SK-N-SH (cell line): ENCODE data around the gene C14orf180. TPM values are rescaled to one million over a fixed set of nuclear protein-coding genes. Genes with fewer than 3 reads are reported as not detected.
A peak's percentile ranks its signal among the peaks of the same experiment; 100 is the strongest.

Experiments
- CTCF ChIA-PET: fragments of 300-600, 350-600 bp; formaldehyde crosslinking; extraction: SDS; loops from one replicate; lab custom pipeline; 2021; lab: Yijun Ruan, JAX
- POLR2A ChIA-PET: fragments of 350-600 bp; sonication (Branson Sonifier 250); formaldehyde crosslinking; extraction: SDS; loops from one replicate; lab custom pipeline; 2020; ENCODE audit warnings: antibody characterized with exemption, inconsistent platforms; lab: Yijun Ruan, JAX
- DNase-seq: peaks from one replicate; pipeline ENCODE4 v3.0.0; 2012
- H2AFZ ChIP-seq: fragments of 200-600 bp; sonication (generic); 2 replicates; pipeline ENCODE4 v1.8.1; 2016; ENCODE audit warnings: antibody characterized with exemption, mild to moderate bottlenecking, low read depth
- H3F3A ChIP-seq: fragments of 200-600 bp; sonication (generic); replicated peaks from 2 replicates; pipeline ENCODE3; 2016; ENCODE audit warnings: antibody characterized with exemption, mild to moderate bottlenecking; ENCODE audit not compliant: insufficient read depth
- H3K27ac ChIP-seq, 2 experiments: fragments of 200-500 bp in 1 of 2; fragments of 200-600 bp in 1 of 2; sonication (Bioruptor generic) in 1 of 2; sonication (generic), shearing (Covaris generic) in 1 of 2; 2 replicates each; pipeline versions ENCODE4 v1.5.1 to v1.6.1; 2014 to 2016; ENCODE audit warnings: low read depth in 2 of 2, inconsistent platforms in 1 of 2, low read length in 1 of 2, mild to moderate bottlenecking in 1 of 2, mixed read lengths in 1 of 2
- H3K27me3 ChIP-seq: fragments of 200-600 bp; sonication (generic), shearing (Covaris generic); 2 replicates; pipeline ENCODE4 v1.6.1; 2016; ENCODE audit warnings: mixed run types; ENCODE audit not compliant: insufficient read depth
- H3K36me3 ChIP-seq, 2 experiments: fragments of 200-500 bp in 1 of 2; fragments of 200-600 bp in 1 of 2; sonication (Bioruptor generic) in 1 of 2; sonication (generic) in 1 of 2; replicated peaks in 1 of 2; 2 replicates each; pipeline versions ENCODE3 to v1.5.1; 2014 to 2016; ENCODE audit warnings: low read length in 1 of 2, mild to moderate bottlenecking in 1 of 2; ENCODE audit not compliant: insufficient read depth in 2 of 2, control insufficient read depth in 1 of 2
- H3K4me1 ChIP-seq, 2 experiments: fragments of 200-500 bp in 1 of 2; fragments of 200-600 bp in 1 of 2; sonication (Bioruptor generic) in 1 of 2; sonication (generic), shearing (Covaris generic) in 1 of 2; 2 replicates each; pipeline versions ENCODE4 v1.5.1 to v1.6.1; 2014 to 2016; ENCODE audit warnings: low read depth in 1 of 2, low read length in 1 of 2, mixed run types in 1 of 2; ENCODE audit not compliant: insufficient read depth in 2 of 2, control insufficient read depth in 1 of 2
- H3K4me2 ChIP-seq: fragments of 200-600 bp; sonication (generic), shearing (Covaris generic); 2 replicates; pipeline ENCODE4 v1.6.1; 2017; ENCODE audit warnings: mixed run types
- H3K4me3 ChIP-seq, 2 experiments: fragments of 200-500 bp in 1 of 2; fragments of 200-600 bp in 1 of 2; sonication (Bioruptor generic) in 1 of 2; sonication (generic), shearing (Covaris generic) in 1 of 2; 2 replicates each; pipeline versions ENCODE4 v1.5.1 to v1.8.1; 2014 to 2016; ENCODE audit warnings: low read depth in 2 of 2, inconsistent platforms in 1 of 2, low read length in 1 of 2, mild to moderate bottlenecking in 1 of 2, mixed read lengths in 1 of 2, moderate library complexity in 1 of 2
- H3K79me2 ChIP-seq: fragments of 200-600 bp; sonication (generic); 2 replicates; pipeline ENCODE4 v1.8.1; 2017; ENCODE audit warnings: mild to moderate bottlenecking; ENCODE audit not compliant: insufficient read depth
- H3K9ac ChIP-seq: fragments of 200-600 bp; sonication (generic); 2 replicates; pipeline ENCODE4 v1.6.1; 2017; ENCODE audit warnings: mixed run types
- H3K9me2 ChIP-seq: fragments of 200-600 bp; sonication (generic); 2 replicates; pipeline ENCODE4 v1.6.1; 2017; ENCODE audit warnings: mixed run types
- H3K9me3 ChIP-seq: fragments of 200-600 bp; sonication (generic); 2 replicates; pipeline ENCODE4 v1.6.1; 2017; ENCODE audit warnings: mixed run types, mild to moderate bottlenecking, moderate library complexity
- H4K20me1 ChIP-seq: fragments of 200-600 bp; sonication (generic); 2 replicates; pipeline ENCODE4 v1.6.1; 2017; ENCODE audit warnings: mild to moderate bottlenecking, mixed run types; ENCODE audit not compliant: insufficient read depth
- CHD2 ChIP-seq: fragments of 150-350 bp; IDR thresholded peaks from 2 replicates; pipeline ENCODE4 v1.6.1; 2018; ENCODE audit warnings: low read length; ENCODE audit not compliant: partially characterized antibody
- ELF1 ChIP-seq: IDR thresholded peaks from 2 replicates; pipeline ENCODE4 v1.4.0; 2012
- FOXM1 ChIP-seq: IDR thresholded peaks from 2 replicates; pipeline ENCODE4 v1.4.0; 2012; ENCODE audit warnings: low read depth, mild to moderate bottlenecking
- GATA2 ChIP-seq: sonication (generic); formaldehyde crosslinking; IDR thresholded peaks from 2 replicates; pipeline ENCODE4 v1.5.0; 2020; ENCODE audit warnings: mild to moderate bottlenecking, missing genetic modification reagents
- JUND ChIP-seq: IDR thresholded peaks from 2 replicates; pipeline ENCODE4 v1.4.0; 2012
- RCOR1 ChIP-seq: fragments of 150-350 bp; IDR thresholded peaks from 2 replicates; pipeline ENCODE4 v1.6.1; 2017; ENCODE audit warnings: antibody characterized with exemption, low read length
- RXRA ChIP-seq: IDR thresholded peaks from 2 replicates; pipeline ENCODE4 v1.4.0; 2012; ENCODE audit warnings: low read depth, mild to moderate bottlenecking, borderline replicate concordance
- SMC3 ChIP-seq: IDR thresholded peaks from 2 replicates; pipeline ENCODE4 v1.6.1; 2012; ENCODE audit warnings: low read depth, low read length, improper control_type of control experiment
- TAF1 ChIP-seq: IDR thresholded peaks from 2 replicates; pipeline ENCODE4 v1.6.1; 2012; ENCODE audit warnings: low read depth, mild to moderate bottlenecking, low read length, moderate library complexity, borderline replicate concordance
- TEAD4 ChIP-seq: IDR thresholded peaks from 2 replicates; pipeline ENCODE4 v1.4.0; 2012; ENCODE audit warnings: mild to moderate bottlenecking, borderline replicate concordance; ENCODE audit not compliant: insufficient read depth
- YY1 ChIP-seq: IDR thresholded peaks from 2 replicates; pipeline ENCODE4 v1.4.0; 2012; ENCODE audit warnings: low read depth, mild to moderate bottlenecking
- WGBS: methylation state at CpG from one replicate; pipeline ENCODE4 v1.1.6; 2017; ENCODE audit warnings: low lambda C conversion rate; 5-methylcytosine and 5-hydroxymethylcytosine counted together
- polyA plus RNA-seq, 3 experiments: library from polyadenylated mRNA; depleted of rRNA; stranded (reverse); fragments of >200 nt; gene quantifications; 2 replicates each; pipeline ENCODE4 v1.2.3, GENCODE V29; 2012
- TF ChIP-seq, protein P1 (sequence below): IDR thresholded peaks from 2 replicates; pipeline ENCODE4 v1.4.0; 2012; ENCODE audit warnings: low read depth, borderline replicate concordance
- TF ChIP-seq, protein P2 (sequence below): IDR thresholded peaks from 2 replicates; pipeline ENCODE4 v1.4.0; 2012; ENCODE audit warnings: low read depth, borderline replicate concordance
- TF ChIP-seq, protein P3 (sequence below): IDR thresholded peaks from 2 replicates; pipeline ENCODE4; 2012
- TF ChIP-seq, protein P4 (sequence below): IDR thresholded peaks from 2 replicates; pipeline ENCODE4 v1.4.0; 2012; ENCODE audit warnings: low read depth
- TF ChIP-seq, protein P5 (sequence below): fragments of 150-350 bp; IDR thresholded peaks from 2 replicates; pipeline ENCODE4 v1.6.1; 2017; ENCODE audit warnings: antibody characterized with exemption, low read length, low read depth, borderline replicate concordance

C14orf180 gene
- polyA plus RNA-seq, 1 of the 3 experiments (the other 2 are of a cell fraction): not detected

DNA sequence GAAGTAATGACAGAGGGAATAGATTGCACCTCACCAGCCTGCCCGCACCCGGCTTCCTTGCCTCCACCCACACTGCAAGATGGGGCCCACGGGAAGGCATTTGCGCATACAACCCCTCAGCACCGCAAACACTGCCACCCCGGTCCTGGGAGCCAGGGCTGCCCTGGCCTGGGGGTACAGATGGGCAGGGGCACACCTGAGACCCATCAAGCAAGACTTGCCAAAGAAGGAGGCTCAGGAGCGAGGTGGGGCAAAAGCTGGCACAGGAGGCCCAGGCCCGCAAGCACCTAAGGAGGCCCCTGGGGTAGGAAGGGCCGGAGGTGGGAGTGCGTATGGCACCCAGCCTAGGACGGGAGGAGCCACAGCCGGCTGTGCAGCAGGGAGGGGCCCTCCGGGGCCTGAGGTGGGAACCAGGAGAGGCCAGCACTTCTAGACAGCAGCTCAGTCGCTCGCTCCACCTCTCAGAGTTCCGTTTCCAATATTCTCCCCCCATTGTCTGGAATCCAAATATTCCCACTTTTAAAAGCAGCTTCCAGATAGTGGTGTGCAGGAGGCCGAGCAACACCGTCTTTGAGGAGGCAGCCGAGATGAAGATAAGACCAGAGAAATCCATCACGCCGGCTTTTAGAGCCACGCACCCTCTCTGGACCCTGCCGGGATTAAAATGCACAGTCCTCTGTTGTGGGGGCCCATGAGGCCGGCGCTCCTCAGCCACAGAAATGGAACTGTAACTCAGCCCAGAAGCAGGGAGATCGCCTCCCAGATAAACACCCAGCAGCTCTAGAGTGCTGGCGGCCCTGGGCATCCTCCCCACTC lies 12.2 kb upstream of the C14orf180 start:
- H3K4me3 ChIP-seq: no peak overlapping the region
- no peaks in the 10 kb centered on the region for H4K20me1 ChIP-seq
- no peak overlapping the region for H3K4me2 ChIP-seq
- H3K9me3 ChIP-seq: no peaks in the 10 kb centered on the region
- H3F3A ChIP-seq: no peaks in the 10 kb centered on the region
- peak; percentile 90 for TF ChIP-seq GATA2 (CRISPR knock-in tag)
- TF ChIP-seq FOXM1: no peak
- TF ChIP-seq TEAD4: no peak
- no peaks in the 10 kb centered on the region for H3K36me3 ChIP-seq
- 51% methylated on average over 18 of the region's 27 CpGs for WGBS
- H3K27ac ChIP-seq: no peak overlapping the region
- POLR2A ChIA-PET: interaction anchor here (0.8 to 1.3 kb wide), 2 partner anchors 11 to 14 kb away, joined by 3 to 4 read pairs; no protein-coding TSS in a partner anchor
- peak; percentile 78 for DNase-seq
- CTCF ChIA-PET: interaction anchor here (1.0 to 8.9 kb wide), 8 partner anchors 12 to 490 kb away, joined by 3 to 96 read pairs (median 8); partner anchors contain the start of gene C14orf180
- H3K4me1 ChIP-seq: peaks cover 0 to 78% of the 10 kb centered on the region in 2 experiments; a peak in 1 of 4 replicates
- H3K9ac ChIP-seq: no peak overlapping the region
- H2AFZ ChIP-seq: no peak overlapping the region
- H3K9me2 ChIP-seq: no peaks in the 10 kb centered on the region
- H3K27me3 ChIP-seq: no peaks in the 10 kb centered on the region
- H3K79me2 ChIP-seq: no peaks in the 10 kb centered on the region

DNA sequence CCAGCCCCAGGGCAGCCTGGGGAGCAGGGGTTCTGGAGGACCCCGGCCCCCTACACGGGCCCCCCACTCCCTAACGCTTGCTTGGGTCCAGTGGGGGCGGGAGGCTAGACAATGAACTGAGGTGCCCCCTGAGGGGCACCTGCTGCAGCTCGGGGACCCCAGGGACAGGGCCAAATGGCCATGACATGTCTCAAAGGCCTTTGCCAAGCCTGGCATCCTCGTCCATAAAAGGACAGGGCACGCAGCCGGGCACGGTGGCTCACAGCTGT lies 11.7 kb upstream of the C14orf180 start:
- Histone ChIP-seq H4K20me1 (no peaks in the 10 kb centered on the region), H3K27me3 (no peaks in the 10 kb centered on the region), H2AFZ (no peak overlapping the region), H3K4me2 (no peak overlapping the region), H3K36me3 (no peaks in the 10 kb centered on the region), H3K9me2 (no peaks in the 10 kb centered on the region), H3K4me1 (peaks cover 0 to 78% of the 10 kb centered on the region in 2 experiments; a peak in 1 of 4 replicates), H3K79me2 (no peaks in the 10 kb centered on the region), H3F3A (no peaks in the 10 kb centered on the region), H3K9me3 (no peaks in the 10 kb centered on the region), H3K4me3 (no peak overlapping the region), H3K27ac (no peak overlapping the region), H3K9ac (no peak overlapping the region)
- ChIA-PET CTCF (interaction anchor here (0.6 to 8.9 kb wide), 7 partner anchors 12 to 490 kb away, joined by 3 to 96 read pairs (median 5); partner anchors contain the start of gene C14orf180), POLR2A (interaction anchor here (0.8 to 1.3 kb wide), 2 partner anchors 12 to 13 kb away, joined by 3 to 4 read pairs; no protein-coding TSS in a partner anchor)
- WGBS: 54% methylated on average over 5 of the region's 9 CpGs
- TF ChIP-seq TEAD4 (no peak), JUND (no peak), TAF1 (no peak), ELF1 (no peak), RXRA (no peak), GATA2 (CRISPR knock-in tag) (no peak), FOXM1 (no peak), YY1 (no peak), SMC3 (no peak), CHD2 (no peak), RCOR1 (no peak)
- TF ChIP-seq, protein P1, sequence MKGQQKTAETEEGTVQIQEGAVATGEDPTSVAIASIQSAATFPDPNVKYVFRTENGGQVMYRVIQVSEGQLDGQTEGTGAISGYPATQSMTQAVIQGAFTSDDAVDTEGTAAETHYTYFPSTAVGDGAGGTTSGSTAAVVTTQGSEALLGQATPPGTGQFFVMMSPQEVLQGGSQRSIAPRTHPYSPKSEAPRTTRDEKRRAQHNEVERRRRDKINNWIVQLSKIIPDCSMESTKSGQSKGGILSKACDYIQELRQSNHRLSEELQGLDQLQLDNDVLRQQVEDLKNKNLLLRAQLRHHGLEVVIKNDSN: no peak
- TF ChIP-seq, protein P2, sequence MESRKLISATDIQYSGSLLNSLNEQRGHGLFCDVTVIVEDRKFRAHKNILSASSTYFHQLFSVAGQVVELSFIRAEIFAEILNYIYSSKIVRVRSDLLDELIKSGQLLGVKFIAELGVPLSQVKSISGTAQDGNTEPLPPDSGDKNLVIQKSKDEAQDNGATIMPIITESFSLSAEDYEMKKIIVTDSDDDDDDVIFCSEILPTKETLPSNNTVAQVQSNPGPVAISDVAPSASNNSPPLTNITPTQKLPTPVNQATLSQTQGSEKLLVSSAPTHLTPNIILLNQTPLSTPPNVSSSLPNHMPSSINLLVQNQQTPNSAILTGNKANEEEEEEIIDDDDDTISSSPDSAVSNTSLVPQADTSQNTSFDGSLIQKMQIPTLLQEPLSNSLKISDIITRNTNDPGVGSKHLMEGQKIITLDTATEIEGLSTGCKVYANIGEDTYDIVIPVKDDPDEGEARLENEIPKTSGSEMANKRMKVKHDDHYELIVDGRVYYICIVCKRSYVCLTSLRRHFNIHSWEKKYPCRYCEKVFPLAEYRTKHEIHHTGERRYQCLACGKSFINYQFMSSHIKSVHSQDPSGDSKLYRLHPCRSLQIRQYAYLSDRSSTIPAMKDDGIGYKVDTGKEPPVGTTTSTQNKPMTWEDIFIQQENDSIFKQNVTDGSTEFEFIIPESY: no peak
- TF ChIP-seq, protein P3, sequence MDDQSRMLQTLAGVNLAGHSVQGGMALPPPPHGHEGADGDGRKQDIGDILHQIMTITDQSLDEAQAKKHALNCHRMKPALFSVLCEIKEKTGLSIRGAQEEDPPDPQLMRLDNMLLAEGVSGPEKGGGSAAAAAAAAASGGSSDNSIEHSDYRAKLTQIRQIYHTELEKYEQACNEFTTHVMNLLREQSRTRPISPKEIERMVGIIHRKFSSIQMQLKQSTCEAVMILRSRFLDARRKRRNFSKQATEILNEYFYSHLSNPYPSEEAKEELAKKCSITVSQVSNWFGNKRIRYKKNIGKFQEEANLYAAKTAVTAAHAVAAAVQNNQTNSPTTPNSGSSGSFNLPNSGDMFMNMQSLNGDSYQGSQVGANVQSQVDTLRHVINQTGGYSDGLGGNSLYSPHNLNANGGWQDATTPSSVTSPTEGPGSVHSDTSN: no peak
- TF ChIP-seq, protein P4, sequence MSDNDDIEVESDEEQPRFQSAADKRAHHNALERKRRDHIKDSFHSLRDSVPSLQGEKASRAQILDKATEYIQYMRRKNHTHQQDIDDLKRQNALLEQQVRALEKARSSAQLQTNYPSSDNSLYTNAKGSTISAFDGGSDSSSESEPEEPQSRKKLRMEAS: no peak
- TF ChIP-seq, protein P5, sequence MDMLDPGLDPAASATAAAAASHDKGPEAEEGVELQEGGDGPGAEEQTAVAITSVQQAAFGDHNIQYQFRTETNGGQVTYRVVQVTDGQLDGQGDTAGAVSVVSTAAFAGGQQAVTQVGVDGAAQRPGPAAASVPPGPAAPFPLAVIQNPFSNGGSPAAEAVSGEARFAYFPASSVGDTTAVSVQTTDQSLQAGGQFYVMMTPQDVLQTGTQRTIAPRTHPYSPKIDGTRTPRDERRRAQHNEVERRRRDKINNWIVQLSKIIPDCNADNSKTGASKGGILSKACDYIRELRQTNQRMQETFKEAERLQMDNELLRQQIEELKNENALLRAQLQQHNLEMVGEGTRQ: no peak
- DNase-seq: no peak
